GM12878 (cell line): ENCODE measurements around the gene HIRIP3.

Experiments used
- GABPA ChIP-seq: IDR thresholded peaks from 2 replicates; pipeline ENCODE4 v1.6.1; 2014; ENCODE audit warnings: antibody characterized with exemption, low read depth, mild to moderate bottlenecking, inconsistent platforms
- POLR2A ChIP-seq: IDR thresholded peaks from 2 replicates; pipeline ENCODE4 v1.6.1; 2011; ENCODE audit warnings: low read depth, mild to moderate bottlenecking, low read length

DNA sequence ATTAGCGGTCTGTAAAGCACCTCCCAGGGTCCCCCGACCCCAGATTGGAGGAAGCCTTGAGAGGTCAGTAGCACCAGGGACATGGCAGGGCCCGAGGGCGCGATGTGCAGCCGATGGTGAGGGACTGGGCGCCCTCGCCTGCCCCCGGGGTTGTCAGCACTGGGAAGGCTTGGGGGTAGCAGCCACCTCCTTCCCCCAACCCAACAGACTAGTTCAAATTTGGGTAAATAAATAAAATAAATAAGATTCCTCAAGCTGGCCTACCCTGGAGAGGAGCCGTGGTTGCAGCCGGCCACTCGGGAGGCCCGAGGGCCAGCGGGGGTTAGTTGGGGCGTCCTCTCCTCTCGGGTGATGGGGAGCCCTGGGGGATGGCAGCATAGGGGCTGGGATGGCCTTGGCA is 29.0 kb upstream of the HIRIP3 start:
- TF ChIP-seq GABPA (no peak), POLR2A (no peak)
